ENCODE measurements around the gene YPEL5.
"Not testable (repeated sequence)": the region's sequence is repeated elsewhere in the genome, so short reads cannot be mapped to it uniquely, and the experiment has no call there.

YPEL5 gene

DNA sequence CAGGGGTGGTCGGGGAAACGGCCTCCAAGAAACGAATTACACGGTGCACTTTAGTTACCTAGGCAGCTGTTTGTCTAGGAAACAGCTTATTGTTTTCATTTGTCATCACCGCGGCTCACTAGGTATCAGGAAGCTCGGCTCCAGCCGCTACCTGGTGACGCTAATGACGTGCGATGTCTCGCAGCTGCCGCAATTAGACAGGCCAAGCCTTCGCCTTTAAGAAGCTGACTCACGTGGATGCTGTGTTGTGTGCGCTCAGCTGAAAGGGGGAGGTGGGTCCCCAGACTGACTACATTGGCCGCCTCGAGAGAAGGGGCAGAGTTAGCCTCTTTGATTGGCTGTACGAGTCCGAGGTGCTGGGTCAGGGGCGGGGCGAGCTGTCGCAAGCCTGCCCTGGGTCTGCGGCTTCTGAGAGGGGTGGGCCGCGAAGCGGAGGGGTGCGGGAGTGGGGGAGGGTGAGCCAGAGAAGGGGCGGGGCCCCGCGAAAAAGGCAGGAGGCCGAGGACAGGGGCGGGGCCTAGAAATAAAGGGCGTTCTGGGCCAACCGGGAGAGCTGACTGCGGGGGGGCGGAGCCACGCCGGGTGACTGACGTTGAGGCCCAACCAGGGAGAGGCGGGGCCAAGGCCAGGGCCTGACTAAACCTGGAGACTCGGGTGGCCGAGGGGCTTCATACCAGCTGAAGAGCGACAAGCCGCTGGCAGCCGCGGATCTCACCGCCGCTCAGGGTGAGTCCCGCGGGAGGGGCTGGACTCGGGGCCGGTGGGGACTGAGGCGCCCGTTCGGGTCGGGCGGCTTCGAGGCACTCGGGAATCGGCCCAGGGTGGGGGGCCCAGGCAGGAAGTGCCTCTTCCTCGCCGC, at the start of gene YPEL5:
YPEL5 (plus strand) TSS at position 671 of the 859 bp plus-strand sequence. CDS start 9,645 bp downstream, outside the sequence.
- DNase-seq, result peak; percentile 99

DNA sequence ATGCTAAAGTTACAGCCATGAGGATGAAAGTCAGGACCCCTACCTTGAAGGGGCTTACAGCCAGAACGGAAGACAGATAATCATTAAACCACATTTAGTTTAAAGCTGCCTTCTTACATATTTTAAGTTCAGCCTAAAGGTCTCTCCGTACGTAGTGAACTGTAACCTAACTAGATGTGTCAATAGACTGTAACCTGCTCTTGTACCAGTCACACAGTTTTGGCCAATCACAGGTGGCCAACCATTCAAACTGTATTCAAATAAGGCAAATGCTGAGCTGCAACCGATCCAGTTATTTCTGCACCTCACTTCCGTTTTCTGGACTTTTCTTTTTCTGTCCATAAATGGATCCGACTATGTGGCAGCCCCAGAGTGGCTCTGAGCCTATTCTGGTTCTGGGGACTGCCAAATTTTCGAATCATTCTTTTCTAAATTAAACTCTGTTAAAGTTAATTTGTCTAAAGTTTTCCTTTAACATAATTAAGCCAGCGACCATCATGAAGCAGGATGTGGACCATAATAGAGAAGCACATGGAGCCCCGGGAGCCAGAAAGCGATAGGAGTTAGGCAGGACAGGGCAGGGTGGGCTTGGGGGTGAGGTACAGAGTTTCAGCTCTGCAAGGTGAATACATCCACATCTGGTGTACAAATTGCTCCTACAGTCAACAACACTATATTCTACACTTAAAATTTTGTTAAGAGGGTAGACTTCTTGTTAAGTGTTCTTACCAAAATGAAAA, 48.4 kb upstream of the YPEL5 start:
- DNase-seq, result no peak

DNA sequence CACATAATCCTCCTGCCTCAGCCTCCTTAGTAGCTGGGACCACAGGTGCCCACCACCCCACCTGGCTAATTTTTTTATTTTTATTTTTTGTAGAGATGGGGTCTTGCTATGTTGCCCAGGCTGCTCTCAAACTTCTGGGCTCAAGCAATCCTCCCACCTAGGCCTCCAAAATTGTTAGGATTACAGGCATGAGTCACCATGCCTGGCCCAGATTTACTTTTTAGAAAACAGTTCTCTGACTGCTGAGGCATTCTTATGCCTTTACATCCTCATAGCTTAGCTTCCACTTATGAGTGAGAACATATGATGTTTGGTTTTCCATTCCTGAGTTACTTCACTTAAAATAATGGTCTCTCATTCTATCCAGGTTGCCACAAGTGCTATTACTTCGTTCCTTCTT, 47.4 kb upstream of the YPEL5 start:
- DNase-seq, result not testable (repeated sequence)

DNA sequence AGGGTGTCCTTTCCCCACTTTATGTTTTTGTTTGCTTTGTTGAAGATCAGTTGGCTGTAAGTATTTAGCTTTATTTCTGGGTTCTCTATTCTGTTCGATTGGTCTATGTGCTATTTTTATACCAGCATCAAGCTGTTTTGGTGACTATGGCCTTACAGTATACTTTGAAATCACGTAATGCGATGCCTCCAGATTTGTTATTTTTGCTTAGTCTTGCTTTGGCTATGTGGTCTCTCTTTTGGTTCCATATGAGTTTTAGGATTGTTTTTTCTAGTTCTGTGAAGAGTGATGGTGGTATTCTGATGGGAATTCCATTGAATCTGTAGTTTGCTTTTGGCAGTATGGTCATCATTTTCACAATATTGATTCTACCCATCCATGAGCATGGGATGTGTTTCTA, 46.1 kb upstream of the YPEL5 start:
- DNase-seq, result not testable (repeated sequence)

DNA sequence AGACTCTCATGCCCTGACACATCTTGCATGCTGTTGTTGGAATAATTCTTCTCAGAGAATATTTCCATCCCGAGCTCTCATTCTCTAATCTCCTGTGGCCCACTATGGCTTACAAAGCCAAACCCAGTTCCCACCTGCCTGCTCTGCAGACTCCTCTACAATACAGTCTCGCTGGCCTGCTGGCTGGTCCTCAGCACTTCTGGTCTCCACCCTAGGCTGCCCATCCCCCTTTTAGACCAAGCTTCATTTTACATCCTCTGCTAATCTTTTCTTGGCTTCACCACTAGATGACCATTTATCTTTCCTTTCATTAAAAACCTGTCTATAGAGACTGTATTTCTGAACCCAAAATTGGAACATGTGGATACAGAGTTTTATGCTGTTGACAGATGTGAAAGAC, 42.5 kb upstream of the YPEL5 start:
- DNase-seq, result no peak

- DNase-seq, result no peak
Observed at GRCh38 chr2:30105556-30105955, 41.3 kb upstream of the YPEL5 start.

- DNase-seq, result no peak
Observed at GRCh38 chr2:30106543-30106942, 40.3 kb upstream of the YPEL5 start.

- no peak for DNase-seq
Observed at GRCh38 chr2:30108192-30108591, 38.6 kb upstream of the YPEL5 start.

- DNase-seq, result no peak
Observed at GRCh38 chr2:30108851-30109250, 38.0 kb upstream of the YPEL5 start.

DNA sequence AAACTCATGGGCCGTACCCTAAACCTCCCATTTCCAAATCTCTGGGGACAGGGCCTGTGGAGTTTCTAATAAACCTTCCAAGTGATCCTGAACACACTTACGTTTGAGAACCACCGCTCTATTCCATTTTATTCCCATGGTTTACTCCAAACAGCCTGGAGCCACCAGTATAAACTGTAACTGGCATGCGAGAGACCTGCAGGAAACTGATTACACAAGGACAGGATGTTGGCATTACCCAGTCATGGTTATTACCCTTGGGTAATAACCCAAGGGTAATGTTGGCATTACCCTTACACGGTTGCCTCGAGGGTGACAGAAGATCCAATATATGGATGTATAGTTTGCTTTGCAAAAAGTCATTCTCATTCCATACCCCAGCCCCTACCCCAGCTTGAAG, 37.0 kb upstream of the YPEL5 start:
- no peak for DNase-seq

- no peak for DNase-seq
Observed at GRCh38 chr2:30110773-30111172, 36.0 kb upstream of the YPEL5 start.

- not testable (repeated sequence) for DNase-seq
Observed at GRCh38 chr2:30111186-30111585, 35.6 kb upstream of the YPEL5 start.

DNA sequence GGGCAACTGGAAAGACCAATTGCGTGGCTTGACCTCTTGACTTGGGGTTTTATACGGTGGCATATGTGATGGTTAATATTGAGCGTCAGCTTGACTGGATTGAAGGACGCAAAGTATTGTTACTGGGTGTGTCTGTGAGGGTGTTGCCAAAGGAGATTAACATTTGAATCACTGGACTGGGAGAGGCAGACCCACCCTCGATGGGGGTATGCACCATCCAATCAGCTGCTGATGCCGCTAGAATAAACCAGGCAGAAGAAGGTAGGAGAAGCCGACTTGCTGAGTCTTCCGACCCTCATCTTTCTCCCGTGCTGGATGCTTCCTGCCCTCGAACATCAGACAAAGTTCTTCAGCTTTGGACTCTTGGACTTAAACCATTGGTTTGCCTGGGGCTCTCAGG, 34.2 kb upstream of the YPEL5 start:
- DNase-seq, result no peak

DNA sequence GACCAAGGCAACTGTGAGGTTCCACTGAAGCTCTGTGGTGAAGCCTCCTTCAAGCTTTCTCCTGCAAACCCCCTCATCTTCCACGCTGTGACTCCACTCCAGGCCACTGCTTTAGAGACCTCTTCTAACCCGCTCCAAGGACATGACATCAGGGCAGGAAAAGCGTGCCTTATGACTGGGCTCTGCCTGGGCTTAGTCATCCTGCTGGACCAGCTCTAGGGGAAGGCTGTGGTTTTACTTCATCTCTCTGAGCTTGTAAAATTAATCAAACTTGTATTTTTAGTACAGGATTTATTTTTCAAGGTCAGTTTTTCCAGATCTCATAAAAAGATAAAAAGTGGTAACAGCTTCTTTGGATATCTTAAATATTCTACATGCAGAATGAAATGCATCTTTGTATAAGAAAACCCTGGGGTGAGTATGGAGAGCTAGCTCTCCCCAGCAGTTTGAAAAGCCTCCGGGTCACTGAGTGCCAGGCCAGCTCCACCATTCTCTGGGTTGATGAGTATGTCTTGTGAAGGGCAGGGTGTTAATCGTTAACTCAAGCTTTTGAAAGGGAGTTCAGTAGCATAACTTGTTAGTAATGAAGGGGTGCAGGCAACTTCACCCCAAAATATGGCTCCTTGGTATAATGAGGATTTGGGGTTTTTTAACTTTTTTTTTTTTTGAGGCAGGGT, 33.1 kb upstream of the YPEL5 start:
- no peak for DNase-seq

GRCh38 chr2:30115141-30115980, 31.4 kb upstream of the YPEL5 start:
- DNase-seq, result peak; percentile 25

- DNase-seq, result no peak
Observed at GRCh38 chr2:30115981-30116285, 30.9 kb upstream of the YPEL5 start.

DNA sequence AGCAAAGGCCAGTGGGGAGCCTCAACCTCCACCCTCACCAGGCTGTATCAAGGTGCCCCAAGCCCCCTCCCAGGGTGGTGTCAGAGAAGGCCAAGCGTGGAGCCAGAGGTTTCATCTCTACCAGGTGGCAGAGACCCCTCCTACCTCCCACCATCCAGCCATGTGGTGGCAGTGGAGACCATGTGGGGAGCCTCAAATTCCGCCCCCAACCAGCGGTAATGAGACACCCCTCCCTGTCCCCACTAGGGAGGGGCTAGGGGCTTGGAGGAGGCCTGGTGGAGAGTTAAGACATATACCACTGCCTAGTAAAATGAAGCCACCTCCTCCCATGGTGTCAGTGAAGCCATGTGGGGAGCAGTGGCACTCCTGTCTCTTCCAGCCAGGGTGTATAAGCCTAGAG, 24.4 kb upstream of the YPEL5 start:
- no peak for DNase-seq

DNA sequence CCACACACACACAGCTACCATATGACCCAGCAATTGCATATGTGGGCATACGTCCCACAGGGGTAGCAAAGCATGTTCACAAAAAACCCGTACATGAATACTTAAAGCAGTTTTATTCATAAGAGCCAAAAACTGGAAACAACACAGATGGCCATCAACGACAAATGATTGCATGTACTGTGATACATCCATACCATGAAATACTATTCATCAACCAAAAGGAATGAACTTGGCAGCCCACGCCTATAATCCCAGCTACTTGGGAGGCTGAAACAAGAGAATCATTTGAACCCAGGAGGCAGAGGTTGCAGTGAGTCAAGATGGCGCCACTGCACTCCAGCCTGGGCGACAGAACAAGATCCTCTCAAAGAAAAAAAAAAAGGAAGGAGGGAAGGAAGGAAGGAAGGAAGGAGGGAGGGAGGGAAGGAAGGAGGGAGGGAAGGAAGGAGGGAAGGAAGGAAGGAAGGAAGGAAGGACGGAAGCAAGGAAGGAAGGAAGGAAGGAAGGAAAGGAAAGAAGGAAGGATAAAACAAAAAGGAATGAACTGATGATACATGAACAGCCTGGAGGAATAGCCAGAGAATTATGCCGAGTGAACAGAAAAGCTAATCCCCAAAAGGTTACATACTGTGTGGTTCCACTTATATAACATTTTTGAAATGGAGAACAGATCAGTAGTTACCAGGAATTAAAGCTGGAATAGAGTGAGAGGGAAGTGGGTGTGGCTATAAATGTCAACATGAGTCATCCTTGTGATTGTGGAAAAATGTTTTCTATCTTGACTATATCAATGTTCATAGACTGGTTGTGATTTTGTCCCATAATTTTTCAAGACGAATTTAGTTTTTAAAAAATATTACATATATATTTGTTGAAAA, 19.6 kb upstream of the YPEL5 start:
- no peak for DNase-seq

GRCh38 chr2:30134582-30134981, 12.2 kb upstream of the YPEL5 start:
- DNase-seq, result no peak

DNA sequence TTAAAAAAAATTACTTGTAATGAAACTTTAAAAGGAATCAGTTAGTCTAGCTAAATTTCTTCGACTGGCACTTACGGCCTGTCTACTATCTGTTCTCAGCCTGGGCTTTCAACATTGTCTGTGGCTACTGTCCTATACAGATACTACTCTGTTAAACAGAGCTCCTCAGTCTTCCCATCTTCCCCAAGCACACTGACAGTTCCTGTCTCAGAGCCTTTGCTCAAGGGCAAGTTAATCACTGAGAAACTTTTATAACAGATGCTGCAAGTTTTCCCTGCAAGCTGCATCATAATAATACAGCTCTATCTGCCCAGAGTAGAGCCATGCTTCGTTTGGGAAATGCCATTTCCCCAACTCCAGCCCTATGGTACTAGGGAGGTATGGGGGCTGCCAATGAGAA, 11.3 kb upstream of the YPEL5 start:
- DNase-seq, result no peak

- DNase-seq, result no peak
Observed at GRCh38 chr2:30136764-30137444, 9.9 kb upstream of the YPEL5 start.
